HUES48 (cell line): ENCODE data around the gene XPNPEP2.

ENCODE experiments used
- H3K27ac ChIP-seq: one replicate; pipeline ENCODE4 v1.7.0; 2013; ENCODE audit warnings: low read depth, low read length, inconsistent platforms
- H3K27me3 ChIP-seq: 2 replicates; pipeline ENCODE4 v1.6.1; 2013; ENCODE audit warnings: mild to moderate bottlenecking, low read length; ENCODE audit not compliant: control insufficient read depth, insufficient read depth
- H3K36me3 ChIP-seq: 2 replicates; pipeline ENCODE4 v1.6.1; 2013; ENCODE audit warnings: low read length; ENCODE audit not compliant: control insufficient read depth, insufficient read depth
- H3K4me1 ChIP-seq: 2 replicates; pipeline ENCODE4 v1.6.1; 2013; ENCODE audit warnings: mild to moderate bottlenecking, low read length; ENCODE audit not compliant: control insufficient read depth, insufficient read depth
- H3K4me3 ChIP-seq: 2 replicates; pipeline ENCODE4 v1.5.1; 2013; ENCODE audit warnings: mild to moderate bottlenecking, low read depth, low read length
- H3K9ac ChIP-seq: 2 replicates; pipeline ENCODE4 v1.6.1; 2013; ENCODE audit warnings: mild to moderate bottlenecking, low read depth, low read length, moderate library complexity
- H3K9me3 ChIP-seq: 2 replicates; pipeline ENCODE4 v1.6.1; 2013; ENCODE audit warnings: low read length; ENCODE audit not compliant: control insufficient read depth, insufficient read depth

Gene XPNPEP2

DNA sequence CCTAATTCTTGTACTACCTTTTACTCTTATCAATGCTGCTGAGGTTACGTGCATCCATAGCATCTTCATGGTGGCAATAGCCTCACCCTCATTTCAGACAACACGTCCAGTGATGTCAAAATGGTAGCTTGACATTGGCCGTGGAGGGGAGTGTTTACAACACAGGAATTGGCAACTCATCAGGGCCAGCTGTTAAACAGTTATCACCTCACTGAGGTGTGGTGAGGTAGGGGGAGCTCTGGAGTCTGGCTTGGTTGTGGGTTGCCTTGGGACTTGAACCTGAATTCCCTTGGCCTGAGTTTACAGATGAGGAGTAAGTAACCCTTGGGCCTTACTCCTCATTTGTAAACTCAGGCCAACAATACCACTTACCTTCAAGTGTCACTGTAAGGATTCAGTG lies 51.4 kb downstream of the XPNPEP2 start:
- Histone ChIP-seq H3K4me1 (no peaks in the 10 kb centered on the region), H3K9ac (no peak overlapping the region), H3K4me3 (no peak overlapping the region), H3K36me3 (no peaks in the 10 kb centered on the region), H3K27me3 (no peaks in the 10 kb centered on the region), H3K9me3 (no peaks in the 10 kb centered on the region), H3K27ac (no peak overlapping the region)

DNA sequence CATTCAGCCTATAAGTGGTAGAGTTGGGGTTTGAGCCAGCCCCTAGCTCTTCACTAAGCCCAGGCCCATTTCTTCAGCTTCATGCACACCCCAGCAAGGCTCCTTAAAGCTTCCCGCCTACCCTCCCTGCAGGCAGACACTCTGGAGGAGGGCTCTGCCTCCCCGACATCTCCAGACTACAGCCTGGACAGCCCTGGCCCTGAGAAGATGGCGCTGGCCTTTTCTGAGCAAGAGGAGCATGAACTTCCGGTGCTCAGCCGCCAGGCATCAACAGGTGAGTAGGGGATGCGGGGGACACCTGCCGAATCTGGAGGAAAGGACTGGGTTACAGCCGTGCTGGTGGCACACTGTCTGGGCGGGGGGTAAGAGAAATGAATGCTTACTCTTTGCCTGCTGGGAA lies 52.0 kb downstream of the XPNPEP2 start:
- Histone ChIP-seq H3K4me3 (no peak overlapping the region), H3K9ac (no peak overlapping the region), H3K9me3 (no peaks in the 10 kb centered on the region), H3K36me3 (no peaks in the 10 kb centered on the region), H3K4me1 (no peaks in the 10 kb centered on the region), H3K27ac (no peak overlapping the region), H3K27me3 (no peaks in the 10 kb centered on the region)

DNA sequence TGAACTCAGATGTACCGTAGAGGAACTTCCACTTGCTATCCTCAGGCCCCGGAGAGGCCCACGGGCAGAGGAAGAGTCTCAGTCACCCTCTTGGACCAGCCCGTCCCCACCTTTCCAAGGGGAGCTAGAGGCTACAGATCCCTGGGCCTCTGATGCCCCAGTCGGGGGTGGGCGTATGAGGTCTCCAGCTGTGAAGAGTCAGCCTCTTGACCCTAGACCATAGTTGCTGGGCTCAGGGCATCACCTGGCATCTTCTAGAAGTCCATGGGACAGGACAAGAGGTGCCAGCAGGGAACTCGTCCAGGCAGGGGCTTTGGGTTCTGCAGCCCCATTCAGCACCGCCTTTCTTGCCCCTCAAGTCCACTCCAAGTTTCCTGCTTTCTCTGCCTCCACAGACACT lies 52.6 kb downstream of the XPNPEP2 start:
- Histone ChIP-seq H3K36me3 (no peaks in the 10 kb centered on the region), H3K4me3 (no peak overlapping the region), H3K4me1 (no peaks in the 10 kb centered on the region), H3K9me3 (no peaks in the 10 kb centered on the region), H3K27ac (no peak overlapping the region), H3K9ac (no peak overlapping the region), H3K27me3 (no peaks in the 10 kb centered on the region)

DNA sequence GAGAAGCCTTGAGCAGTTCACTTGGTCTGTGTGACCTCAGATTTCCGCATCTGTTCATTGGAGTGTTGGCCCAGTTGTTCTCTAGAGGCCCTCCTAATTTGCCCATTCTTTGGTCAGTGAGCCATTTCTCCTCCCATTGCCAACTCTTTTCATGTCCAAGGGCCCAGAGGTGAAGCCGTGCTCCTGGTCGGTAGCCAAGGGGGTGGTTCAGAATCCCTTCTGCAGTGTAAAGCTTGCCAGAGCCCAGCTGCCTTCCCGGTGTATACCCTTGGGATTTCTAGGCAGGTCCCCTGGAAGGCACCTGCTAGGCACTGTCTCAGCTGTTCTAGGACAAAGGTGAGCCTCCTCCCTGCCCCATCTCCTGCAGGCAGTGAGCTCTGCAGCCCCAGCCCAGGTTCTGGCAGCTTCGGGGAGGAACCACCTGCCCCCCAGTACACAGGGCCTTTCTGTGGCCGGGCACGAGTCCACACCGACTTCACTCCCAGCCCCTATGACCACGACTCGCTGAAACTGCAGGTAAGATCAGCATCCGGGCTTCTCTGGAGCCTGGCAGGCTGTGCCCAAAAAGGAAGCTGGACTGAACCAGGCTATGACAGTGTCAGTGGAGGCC lies 53.3 kb downstream of the XPNPEP2 start:
- H3K9ac ChIP-seq, result no peak overlapping the region
- no peaks in the 10 kb centered on the region for H3K27me3 ChIP-seq
- H3K36me3 ChIP-seq, result no peaks in the 10 kb centered on the region

DNA sequence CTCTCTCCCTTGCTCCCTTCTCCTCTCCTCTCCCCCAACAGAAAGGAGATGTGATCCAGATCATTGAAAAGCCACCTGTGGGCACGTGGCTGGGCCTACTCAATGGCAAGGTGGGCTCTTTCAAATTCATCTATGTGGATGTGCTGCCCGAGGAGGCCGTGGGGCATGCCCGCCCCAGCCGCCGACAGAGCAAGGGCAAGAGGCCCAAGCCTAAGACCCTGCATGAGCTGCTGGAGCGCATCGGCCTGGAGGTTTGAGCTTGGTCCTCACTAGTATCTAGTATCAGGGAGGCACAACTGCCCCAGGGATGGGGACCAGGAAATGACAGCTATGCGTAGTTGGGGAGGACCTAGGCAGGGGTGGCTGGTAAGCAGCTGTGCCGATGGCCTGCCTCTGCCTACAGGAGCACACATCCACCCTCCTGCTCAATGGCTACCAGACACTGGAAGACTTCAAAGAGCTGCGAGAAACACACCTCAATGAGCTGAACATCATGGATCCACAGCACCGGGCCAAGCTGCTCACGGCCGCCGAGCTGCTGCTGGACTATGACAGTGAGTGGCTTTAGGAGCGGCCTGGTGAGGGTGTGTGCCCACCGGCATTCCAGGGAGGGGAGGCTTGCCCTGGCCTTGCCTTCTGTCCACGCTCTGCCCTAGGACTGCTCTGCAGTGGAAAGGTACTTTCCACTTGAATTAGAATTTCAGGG lies 54.0 kb downstream of the XPNPEP2 start:
- Histone ChIP-seq H3K4me1 (no peaks in the 10 kb centered on the region), H3K27ac (no peak overlapping the region), H3K9me3 (no peaks in the 10 kb centered on the region), H3K36me3 (no peaks in the 10 kb centered on the region), H3K9ac (no peak overlapping the region), H3K4me3 (no peak overlapping the region), H3K27me3 (no peaks in the 10 kb centered on the region)

More for the DNA sequence above, 53.3 kb downstream of the XPNPEP2 start:
- H3K4me1 ChIP-seq, result no peaks in the 10 kb centered on the region
- no peak overlapping the region for H3K27ac ChIP-seq
- no peak overlapping the region for H3K4me3 ChIP-seq
- no peaks in the 10 kb centered on the region for H3K9me3 ChIP-seq

DNA sequence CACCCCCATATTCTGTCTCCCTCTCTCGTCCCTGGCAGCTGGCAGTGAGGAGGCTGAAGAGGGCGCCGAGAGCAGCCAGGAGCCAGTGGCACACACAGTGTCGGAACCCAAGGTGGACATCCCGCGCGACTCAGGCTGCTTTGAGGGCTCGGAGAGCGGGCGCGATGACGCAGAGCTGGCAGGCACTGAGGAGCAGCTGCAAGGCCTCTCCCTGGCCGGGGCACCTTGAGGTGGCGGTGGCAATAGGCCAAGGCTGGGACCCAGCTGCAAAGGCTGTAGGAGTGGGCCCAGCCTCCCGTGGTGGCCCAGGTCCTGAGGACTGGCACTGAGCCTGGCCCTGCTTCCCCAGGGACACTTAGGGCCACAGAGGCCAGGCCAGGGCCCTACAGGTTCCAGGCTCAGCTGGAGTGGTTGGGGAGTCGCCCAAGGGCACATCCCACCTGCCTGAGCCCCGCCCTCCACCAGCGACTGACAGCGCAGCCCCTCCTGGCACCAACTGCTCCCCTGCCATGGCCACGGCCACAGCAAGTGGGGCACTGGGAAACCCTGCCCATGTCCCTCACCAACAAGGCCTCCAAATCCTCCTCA lies 54.9 kb downstream of the XPNPEP2 start:
- H3K27me3 ChIP-seq, result no peaks in the 10 kb centered on the region
- no peaks in the 10 kb centered on the region for H3K4me1 ChIP-seq
- no peaks in the 10 kb centered on the region for H3K36me3 ChIP-seq
- no peak overlapping the region for H3K4me3 ChIP-seq
- no peak overlapping the region for H3K27ac ChIP-seq
- H3K9me3 ChIP-seq, result no peaks in the 10 kb centered on the region
- H3K9ac ChIP-seq, result no peak overlapping the region

DNA sequence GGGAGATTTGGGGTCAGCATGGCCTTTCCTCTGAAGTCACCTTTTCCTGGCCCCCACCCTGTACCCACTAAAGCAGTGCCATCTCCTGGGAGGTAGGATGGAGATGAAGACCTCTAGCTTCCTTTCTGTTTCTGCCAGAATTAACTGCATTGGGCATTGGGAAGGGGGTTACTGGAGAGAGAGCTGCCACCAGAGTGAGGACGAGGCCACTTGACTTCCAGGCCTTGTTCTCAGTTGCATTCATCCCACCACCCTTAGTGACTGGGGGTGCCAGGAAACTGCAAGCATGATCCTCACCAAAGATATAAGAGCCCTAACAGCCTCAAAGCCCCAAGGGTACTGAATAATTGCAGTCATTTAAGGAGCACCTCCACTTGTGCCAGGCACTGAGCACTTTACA lies 56.8 kb downstream of the XPNPEP2 start:
- no peaks in the 10 kb centered on the region for H3K9me3 ChIP-seq
- H3K9ac ChIP-seq, result no peak overlapping the region
- 0 out of 2 replicates have a peak, but pooled peaks cover 2% of the 10 kb centered on the region for H3K36me3 ChIP-seq
- no peak overlapping the region for H3K4me3 ChIP-seq
- no peaks in the 10 kb centered on the region for H3K4me1 ChIP-seq
- H3K27me3 ChIP-seq, result no peaks in the 10 kb centered on the region
- H3K27ac ChIP-seq, result no peak overlapping the region

DNA sequence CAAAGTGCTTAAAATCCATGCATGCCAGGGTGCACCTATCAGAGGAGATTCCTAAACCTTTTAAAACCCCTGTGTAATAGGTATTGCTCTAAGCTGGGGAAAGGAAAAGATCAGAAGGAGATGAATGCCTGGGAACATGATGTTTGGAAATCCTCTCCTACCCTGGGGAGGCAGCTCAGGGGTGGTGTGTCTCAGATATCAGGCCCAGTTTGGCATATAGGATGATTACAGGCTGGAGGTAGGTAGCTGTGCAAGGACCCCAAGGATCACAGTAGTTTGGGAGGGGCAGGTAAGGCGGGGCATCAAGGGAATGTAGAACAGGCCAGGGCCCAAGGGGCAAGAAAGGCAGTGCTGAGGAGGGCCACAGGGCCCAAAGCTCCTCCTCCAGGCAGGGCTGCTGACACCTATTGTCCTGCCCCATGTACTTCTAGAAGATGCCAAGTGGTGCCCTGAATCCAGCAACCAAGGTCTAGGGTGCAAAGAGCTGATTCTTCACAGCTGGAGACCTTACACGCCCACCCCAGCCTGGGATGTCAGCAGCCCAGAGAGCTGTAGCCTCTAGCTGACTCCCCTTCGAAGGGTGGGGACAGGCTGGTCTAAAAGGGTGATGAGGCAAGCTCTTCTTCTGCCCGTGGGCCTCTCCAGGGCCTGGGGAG lies 58.6 kb downstream of the XPNPEP2 start:
- H3K36me3 ChIP-seq, result peaks cover 5% of the 10 kb centered on the region; the same call in 1 of the 2 replicates
- H3K9me3 ChIP-seq, result no peaks in the 10 kb centered on the region
- H3K27me3 ChIP-seq, result no peaks in the 10 kb centered on the region
- no peaks in the 10 kb centered on the region for H3K4me1 ChIP-seq
- H3K4me3 ChIP-seq, result no peak overlapping the region
- no peak overlapping the region for H3K27ac ChIP-seq
- no peak overlapping the region for H3K9ac ChIP-seq

DNA sequence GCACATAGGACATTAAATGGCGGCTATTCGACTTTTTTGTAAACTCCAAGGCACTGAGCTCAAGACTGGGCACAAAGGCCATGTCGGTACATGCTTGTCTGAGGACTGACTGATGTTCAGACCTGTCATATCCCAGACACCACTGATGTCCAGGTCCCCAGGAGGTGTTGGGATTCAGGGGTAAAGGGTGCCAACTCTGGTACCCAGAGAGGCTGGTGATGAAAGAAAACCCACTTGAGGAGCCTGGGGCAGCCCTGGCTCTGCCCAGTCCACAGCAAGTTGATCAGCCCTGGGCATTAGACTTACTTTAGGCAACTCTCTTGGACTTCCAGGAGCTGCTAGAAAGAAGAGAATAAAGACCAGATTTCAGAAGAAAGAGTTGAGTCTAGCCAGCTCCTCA lies 59.7 kb downstream of the XPNPEP2 start:
- Histone ChIP-seq H3K4me1 (no peaks in the 10 kb centered on the region), H3K4me3 (no peak overlapping the region), H3K9me3 (no peaks in the 10 kb centered on the region), H3K9ac (no peak overlapping the region), H3K27me3 (no peaks in the 10 kb centered on the region), H3K27ac (no peak overlapping the region), H3K36me3 (peaks cover 11% of the 10 kb centered on the region; the same call in 1 of the 2 replicates)

DNA sequence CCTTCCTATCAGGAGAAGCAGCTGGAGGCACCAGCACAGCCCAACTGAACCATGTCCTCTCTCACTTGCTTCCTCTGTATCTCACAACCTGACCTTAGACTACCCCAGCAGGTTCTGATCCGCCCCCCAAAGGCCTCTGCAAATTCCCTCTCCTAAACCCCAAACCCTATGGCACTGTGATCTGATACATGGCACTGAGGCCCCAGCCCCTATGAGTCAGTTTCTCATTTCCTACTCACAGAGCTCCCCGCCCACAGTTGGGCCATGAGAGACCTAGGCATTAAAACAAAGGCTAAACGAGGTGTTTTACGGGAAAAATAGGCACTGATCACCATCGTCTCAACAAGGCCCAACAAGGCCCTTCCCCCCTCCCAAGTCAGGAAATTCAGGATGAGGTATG lies 60.1 kb downstream of the XPNPEP2 start:
- H3K27ac ChIP-seq, result no peak overlapping the region
- no peaks in the 10 kb centered on the region for H3K4me1 ChIP-seq
- H3K9ac ChIP-seq, result no peak overlapping the region
- H3K9me3 ChIP-seq, result no peaks in the 10 kb centered on the region
- H3K36me3 ChIP-seq, result peaks cover 11% of the 10 kb centered on the region; the same call in 1 of the 2 replicates
- no peak overlapping the region for H3K4me3 ChIP-seq
- no peaks in the 10 kb centered on the region for H3K27me3 ChIP-seq

DNA sequence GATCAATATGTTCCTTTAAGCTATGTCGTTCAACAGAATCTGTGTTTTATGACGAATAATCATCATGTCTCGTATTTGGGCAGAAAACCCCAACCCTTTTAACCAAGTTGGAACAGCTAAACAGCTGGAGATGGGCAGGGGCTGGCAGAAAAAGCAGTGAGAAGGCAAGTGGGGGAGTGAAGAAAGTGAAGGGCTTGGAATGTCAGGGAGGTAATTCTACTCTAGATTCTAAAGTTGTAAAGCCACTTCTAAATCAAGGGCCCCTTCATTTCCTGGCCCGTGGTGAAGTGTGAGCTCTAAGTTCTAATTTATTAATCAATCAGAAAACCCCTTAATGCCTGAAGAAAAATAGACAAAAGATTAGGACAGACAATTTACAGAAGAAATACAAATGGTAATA lies 61.4 kb downstream of the XPNPEP2 start:
- H3K27me3 ChIP-seq, result no peaks in the 10 kb centered on the region
- H3K9ac ChIP-seq, result no peak overlapping the region
- no peak overlapping the region for H3K27ac ChIP-seq
- no peaks in the 10 kb centered on the region for H3K9me3 ChIP-seq
- H3K36me3 ChIP-seq, result peaks cover 18% of the 10 kb centered on the region
- H3K4me1 ChIP-seq, result no peaks in the 10 kb centered on the region
- no peak overlapping the region for H3K4me3 ChIP-seq
